OCI-LY3 (cell line): ENCODE measurements around the gene TMEM247.

Experiments
- H2AFZ ChIP-seq: fragments of 200-600, 300-600 bp; shearing (Covaris generic); 2 replicates; pipeline ENCODE4 v1.6.0; 2014; ENCODE audit warnings: antibody characterized with exemption, low read depth, low read length
- H3K27ac ChIP-seq: fragments of 200-600, 300-600 bp; sonication (generic); 2 replicates; pipeline ENCODE4 v1.5.1; 2014; ENCODE audit warnings: mild to moderate bottlenecking, low read length, moderate library complexity, mixed read lengths
- H3K27me3 ChIP-seq: fragments of 200-600, 300-600 bp; sonication (generic); 2 replicates; pipeline ENCODE4 v1.6.1; 2014; ENCODE audit warnings: low read depth, low read length, mixed read lengths
- H3K36me3 ChIP-seq: fragments of 200-600, 300-600 bp; sonication (generic); replicated peaks from 2 replicates; pipeline ENCODE3; 2014; ENCODE audit warnings: low read depth, low read length, mixed read lengths
- H3K4me1 ChIP-seq: fragments of 300-600, 200-600 bp; sonication (generic); 2 replicates; pipeline ENCODE4 v1.6.1; 2014; ENCODE audit warnings: low read length, mixed read lengths
- H3K4me2 ChIP-seq: fragments of 200-600, 300-600 bp; sonication (generic); 2 replicates; pipeline ENCODE4 v1.6.1; 2014; ENCODE audit warnings: low read length, mixed read lengths
- H3K4me3 ChIP-seq: fragments of 300-600, 200-600 bp; sonication (generic); 2 replicates; pipeline ENCODE4 v1.5.1; 2014; ENCODE audit warnings: antibody characterized with exemption, mild to moderate bottlenecking, low read length, moderate library complexity
- H3K79me2 ChIP-seq: fragments of 300-600, 200-600 bp; shearing (Covaris generic); 2 replicates; pipeline ENCODE4 v1.6.1; 2014; ENCODE audit warnings: mild to moderate bottlenecking, low read length, mixed read lengths
- H3K9ac ChIP-seq: fragments of 300-600, 200-600 bp; shearing (Covaris generic); 2 replicates; pipeline ENCODE4 v1.6.0; 2014; ENCODE audit warnings: mild to moderate bottlenecking, low read length, moderate library complexity
- H3K9me3 ChIP-seq: fragments of 200-600, 300-600 bp; shearing (Covaris generic); 2 replicates; pipeline ENCODE4 v1.6.1; 2014; ENCODE audit warnings: low read length, mixed read lengths; ENCODE audit not compliant: insufficient read depth
- H4K20me1 ChIP-seq: fragments of 200-600, 300-600 bp; sonication (generic); 2 replicates; pipeline ENCODE4 v1.6.1; 2016; ENCODE audit warnings: low read length, mixed read lengths; ENCODE audit not compliant: insufficient read depth
- EZH2phosphoT487 ChIP-seq: fragments of 200-600 bp; shearing (Covaris generic); IDR thresholded peaks from 2 replicates; pipeline ENCODE4 v1.6.1; 2018; ENCODE audit warnings: antibody characterized with exemption, mixed run types, low read depth
- TF ChIP-seq, protein P1 (sequence below): fragments of 200-600, 300-600 bp; sonication (generic); IDR thresholded peaks from 2 replicates; pipeline ENCODE4 v1.5.1; 2014; ENCODE audit warnings: antibody characterized with exemption, low read length, low read depth

Gene TMEM247

DNA sequence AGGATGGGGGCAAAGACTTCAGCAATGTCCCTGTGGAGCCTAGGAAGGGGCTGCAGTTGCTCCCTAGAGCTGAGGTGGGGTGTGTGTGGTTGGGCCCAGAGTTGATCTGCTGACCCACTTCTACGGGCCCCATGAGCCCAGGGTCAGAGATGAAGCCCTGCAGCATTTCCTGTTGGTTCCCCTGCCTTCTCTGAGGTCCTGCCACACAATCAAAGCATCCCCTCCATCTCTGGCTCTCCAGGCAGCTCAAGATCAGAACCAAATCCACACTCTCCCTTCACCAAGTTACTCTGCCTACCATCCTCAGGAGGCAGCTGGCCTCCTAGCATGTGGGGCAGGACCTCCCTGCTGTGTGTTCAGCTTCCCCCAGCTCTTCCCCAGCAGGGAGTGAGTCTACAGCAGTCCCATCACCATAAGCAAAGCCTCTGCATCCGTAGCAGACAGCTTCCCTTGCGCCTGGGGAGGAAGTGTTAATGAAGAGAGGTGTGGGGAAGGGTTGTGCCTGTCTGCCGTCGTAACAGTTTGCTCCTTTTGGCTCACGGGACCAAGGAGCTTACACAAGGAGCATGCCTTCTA lies 26.9 kb downstream of the TMEM247 start:
- no peak overlapping the region for H3K27ac ChIP-seq
- no peaks in the 10 kb centered on the region for H3K79me2 ChIP-seq
- H4K20me1 ChIP-seq, result no peaks in the 10 kb centered on the region
- H3K4me3 ChIP-seq, result no peak overlapping the region
- peaks cover 4% of the 10 kb centered on the region; the same call in 1 of the 2 replicates for H3K4me1 ChIP-seq
- no peaks in the 10 kb centered on the region for H3K27me3 ChIP-seq
- no peak overlapping the region for H3K4me2 ChIP-seq
- H3K9me3 ChIP-seq, result no peaks in the 10 kb centered on the region
- no peak overlapping the region for H3K9ac ChIP-seq
- no peak for TF ChIP-seq EZH2phosphoT487
- TF ChIP-seq, protein P1, sequence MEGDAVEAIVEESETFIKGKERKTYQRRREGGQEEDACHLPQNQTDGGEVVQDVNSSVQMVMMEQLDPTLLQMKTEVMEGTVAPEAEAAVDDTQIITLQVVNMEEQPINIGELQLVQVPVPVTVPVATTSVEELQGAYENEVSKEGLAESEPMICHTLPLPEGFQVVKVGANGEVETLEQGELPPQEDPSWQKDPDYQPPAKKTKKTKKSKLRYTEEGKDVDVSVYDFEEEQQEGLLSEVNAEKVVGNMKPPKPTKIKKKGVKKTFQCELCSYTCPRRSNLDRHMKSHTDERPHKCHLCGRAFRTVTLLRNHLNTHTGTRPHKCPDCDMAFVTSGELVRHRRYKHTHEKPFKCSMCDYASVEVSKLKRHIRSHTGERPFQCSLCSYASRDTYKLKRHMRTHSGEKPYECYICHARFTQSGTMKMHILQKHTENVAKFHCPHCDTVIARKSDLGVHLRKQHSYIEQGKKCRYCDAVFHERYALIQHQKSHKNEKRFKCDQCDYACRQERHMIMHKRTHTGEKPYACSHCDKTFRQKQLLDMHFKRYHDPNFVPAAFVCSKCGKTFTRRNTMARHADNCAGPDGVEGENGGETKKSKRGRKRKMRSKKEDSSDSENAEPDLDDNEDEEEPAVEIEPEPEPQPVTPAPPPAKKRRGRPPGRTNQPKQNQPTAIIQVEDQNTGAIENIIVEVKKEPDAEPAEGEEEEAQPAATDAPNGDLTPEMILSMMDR, result no peak
- no peak overlapping the region for H2AFZ ChIP-seq
- no peaks in the 10 kb centered on the region for H3K36me3 ChIP-seq

DNA sequence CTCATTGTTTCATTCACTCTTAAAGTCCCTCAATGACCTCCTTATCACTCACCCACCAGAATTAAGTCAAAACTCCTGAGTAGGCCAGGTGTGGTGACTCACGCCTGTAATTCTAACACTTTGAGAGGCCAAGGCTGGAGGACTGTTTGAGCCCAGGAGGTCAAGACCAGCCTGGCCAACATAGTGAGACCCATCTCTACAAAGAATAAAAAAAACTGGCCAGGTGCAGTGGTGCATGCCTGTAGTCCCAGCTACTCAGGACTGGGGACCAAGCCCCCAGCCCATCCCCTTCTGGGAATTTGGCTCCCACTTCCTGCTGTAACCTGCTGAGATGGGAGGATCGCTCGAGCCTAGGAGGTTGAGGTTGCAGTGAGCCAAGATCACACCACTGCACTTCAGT lies 28.9 kb downstream of the TMEM247 start:
- H3K4me3 ChIP-seq, result no peak overlapping the region
- H2AFZ ChIP-seq, result no peak overlapping the region
- peaks cover 4% of the 10 kb centered on the region; the same call in 1 of the 2 replicates for H3K4me1 ChIP-seq
- no peaks in the 10 kb centered on the region for H3K27me3 ChIP-seq
- H3K9ac ChIP-seq, result no peak overlapping the region
- no peaks in the 10 kb centered on the region for H3K9me3 ChIP-seq
- no peak for TF ChIP-seq EZH2phosphoT487
- TF ChIP-seq, protein P1, result no peak
- no peak overlapping the region for H3K4me2 ChIP-seq
- no peaks in the 10 kb centered on the region for H4K20me1 ChIP-seq
- H3K36me3 ChIP-seq, result no peaks in the 10 kb centered on the region
- H3K27ac ChIP-seq, result no peak overlapping the region
- H3K79me2 ChIP-seq, result no peaks in the 10 kb centered on the region

DNA sequence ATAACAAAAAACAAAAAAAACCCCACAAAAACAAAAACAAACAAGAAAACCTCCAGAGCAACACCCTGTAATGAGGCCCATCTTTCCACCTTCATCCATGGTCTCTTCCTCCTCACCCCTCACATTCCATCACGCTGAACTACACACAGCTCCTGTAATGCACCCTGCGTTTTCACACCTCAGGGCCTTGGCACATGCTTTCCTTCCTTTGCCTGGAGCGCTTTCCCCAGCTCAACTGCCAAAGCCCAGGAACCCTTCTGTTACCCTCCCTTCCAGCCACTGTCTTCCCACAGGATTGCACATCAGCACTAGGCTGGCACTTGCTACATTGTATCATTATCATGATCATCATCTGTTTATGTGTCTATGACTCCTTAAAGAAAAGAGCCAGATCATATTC lies 29.4 kb downstream of the TMEM247 start:
- Histone ChIP-seq H2AFZ (no peak overlapping the region), H3K9me3 (no peaks in the 10 kb centered on the region), H3K79me2 (no peaks in the 10 kb centered on the region), H3K27ac (no peak overlapping the region), H3K4me1 (peaks cover 4% of the 10 kb centered on the region; the same call in 1 of the 2 replicates), H3K27me3 (no peaks in the 10 kb centered on the region), H3K4me2 (no peak overlapping the region), H4K20me1 (no peaks in the 10 kb centered on the region), H3K9ac (no peak overlapping the region), H3K4me3 (no peak overlapping the region), H3K36me3 (no peaks in the 10 kb centered on the region)
- TF ChIP-seq EZH2phosphoT487, result no peak
- TF ChIP-seq, protein P1, result no peak

DNA sequence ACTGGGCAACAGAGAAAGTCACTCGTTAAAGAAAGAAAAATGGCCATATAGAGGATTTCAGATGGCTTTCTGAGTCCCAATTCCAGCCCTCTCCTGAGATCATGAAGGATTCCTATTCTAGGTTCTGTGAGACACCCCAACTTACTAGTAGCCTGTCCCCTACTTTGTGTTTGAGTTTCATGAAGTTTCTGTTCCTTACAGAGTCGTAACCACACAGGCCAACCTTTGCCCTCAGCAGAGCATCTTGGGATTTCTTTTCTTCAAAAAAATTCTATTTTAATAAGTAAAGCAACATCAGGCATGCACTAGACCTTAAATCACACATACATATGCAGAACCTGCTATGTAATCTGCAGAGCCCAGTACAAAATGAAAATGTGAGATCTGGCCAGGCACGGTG lies 30.4 kb downstream of the TMEM247 start:
- no peak overlapping the region for H3K4me2 ChIP-seq
- no peak overlapping the region for H3K4me3 ChIP-seq
- H3K36me3 ChIP-seq, result no peaks in the 10 kb centered on the region
- no peak overlapping the region for H3K27ac ChIP-seq
- H3K4me1 ChIP-seq, result peaks cover 4% of the 10 kb centered on the region; the same call in 1 of the 2 replicates
- no peaks in the 10 kb centered on the region for H4K20me1 ChIP-seq
- H2AFZ ChIP-seq, result no peak overlapping the region
- H3K9me3 ChIP-seq, result peaks cover 6% of the 10 kb centered on the region; the same call in 1 of the 2 replicates
- no peaks in the 10 kb centered on the region for H3K27me3 ChIP-seq
- H3K79me2 ChIP-seq, result no peaks in the 10 kb centered on the region
- H3K9ac ChIP-seq, result no peak overlapping the region
- no peak for TF ChIP-seq EZH2phosphoT487
- TF ChIP-seq, protein P1, result no peak
